Left colon (tissue), 2 donors: ENCODE data around the gene SDK2. TPM values are rescaled to one million over a fixed set of nuclear protein-coding genes. Genes with fewer than 3 reads are reported as not detected.
A peak's percentile ranks its signal among the peaks of the same experiment; 100 is the strongest.
"Not testable (repeated sequence)": the region's sequence is repeated elsewhere in the genome, so short reads cannot be mapped to it uniquely, and the experiment has no call there.

Experiments used
- ATAC-seq: fragments of 200-7000 bp; cut with Tn5 transposase; one replicate; pipeline ENCODE4 v1.9.1; 2020; ENCODE audit warnings: mild to moderate bottlenecking, moderate library complexity
- DNase-seq, 2 donors: peaks; one replicate each; pipeline ENCODE4 v3.0.0-alpha.2; 2020
- intact Hi-C, 2 donors: fragments of 100-400 bp; cut with DNase I in 1 of 2; cut with micrococcal nuclease in 1 of 2; formaldehyde crosslinking; loops; one replicate each; pipeline versions ENCODE4 v1.11.2 to v1.14.0; 2022; cut with DNase I, micrococcal nuclease
- total RNA-seq, 2 donors: library from RNA; stranded (reverse); fragmentation: NEBNext Ultra II Directional; extraction: Animal tissue kit (Norgen Biotek cat#: 25700); gene quantifications; one replicate each; pipeline ENCODE4 v1.2.1, GENCODE V29; 2021
- donor health status: DM: no; HTN: no; CAD: no.
- donor health status: DM: yes; HTN: yes; CAD: no.

Gene SDK2
- total RNA-seq, 2 donors from 2014 or later: 0.82 to 1.8 TPM

GRCh38 chr17:73481676-73482075 is 162.6 kb downstream of the SDK2 start:
- no peak for DNase-seq
- ATAC-seq: no peak

GRCh38 chr17:73480740-73481139 is 163.5 kb downstream of the SDK2 start:
- intact Hi-C loops: no loop called here
- DNase-seq: no peak

More at GRCh38 chr17:73481676-73482075, 162.6 kb downstream of the SDK2 start:
- intact Hi-C loops: no loop called here

GRCh38 chr17:73478768-73479424 is 165.3 kb downstream of the SDK2 start:
- intact Hi-C loops: no loop called here
- DNase-seq (no peak), ATAC-seq (no peak)

More at GRCh38 chr17:73480740-73481139, 163.5 kb downstream of the SDK2 start:
- no peak for ATAC-seq

- intact Hi-C loops: no loop called here
- ATAC-seq (no peak), DNase-seq (no peak)
Measured at GRCh38 chr17:73478334-73478733, 165.9 kb downstream of the SDK2 start.

GRCh38 chr17:73476890-73477350 is 167.3 kb downstream of the SDK2 start:
- intact Hi-C loops: no loop called here
- no peak for ATAC-seq
- no peak for DNase-seq

- peak; percentile 98 for ATAC-seq
- intact Hi-C loops: no loop called here
- DNase-seq: peak; percentile 79 to 81
Measured at GRCh38 chr17:73474370-73474988, 169.8 kb downstream of the SDK2 start.

- ATAC-seq, DNase-seq, intact Hi-C loops: not testable (repeated sequence)
Measured at GRCh38 chr17:73472715-73473114, 171.5 kb downstream of the SDK2 start.

GRCh38 chr17:73471924-73472323 is 172.3 kb downstream of the SDK2 start:
- ATAC-seq: no peak
- DNase-seq: no peak
- intact Hi-C loops: no loop called here

GRCh38 chr17:73470316-73470826 is 173.9 kb downstream of the SDK2 start:
- intact Hi-C loops: no loop called here
- ATAC-seq (no peak), DNase-seq (no peak)

GRCh38 chr17:73469311-73469710 is 174.9 kb downstream of the SDK2 start:
- no peak for DNase-seq
- intact Hi-C loops: no loop called here
- no peak for ATAC-seq

GRCh38 chr17:73468221-73468620 is 176.0 kb downstream of the SDK2 start:
- intact Hi-C loops: no loop called here
- DNase-seq (no peak), ATAC-seq (no peak)

- intact Hi-C loops: no loop called here
- ATAC-seq (no peak), DNase-seq (no peak)
Measured at GRCh38 chr17:73467651-73468050, 176.6 kb downstream of the SDK2 start.

- intact Hi-C loops: no loop called here
- ATAC-seq (no peak), DNase-seq (no peak)
Measured at GRCh38 chr17:73466704-73467433, 177.4 kb downstream of the SDK2 start.

GRCh38 chr17:73465953-73466230 is 178.4 kb downstream of the SDK2 start:
- intact Hi-C loops: no loop called here
- no peak for ATAC-seq
- no peak for DNase-seq

GRCh38 chr17:73465130-73465952 is 178.9 kb downstream of the SDK2 start:
- DNase-seq: no peak
- intact Hi-C loops: no loop called here
- ATAC-seq: no peak

GRCh38 chr17:73464447-73464846 is 179.8 kb downstream of the SDK2 start:
- DNase-seq (no peak), ATAC-seq (no peak)
- intact Hi-C loops: no loop called here

GRCh38 chr17:73463821-73464220 is 180.4 kb downstream of the SDK2 start:
- no peak for ATAC-seq
- intact Hi-C loops: no loop called here
- DNase-seq: no peak

GRCh38 chr17:73462823-73463222 is 181.4 kb downstream of the SDK2 start:
- DNase-seq (no peak), ATAC-seq (peak; percentile 60)
- intact Hi-C loops: no loop called here

- ATAC-seq (no peak), DNase-seq (no peak)
- intact Hi-C loops: no loop called here
Measured at GRCh38 chr17:73459980-73460379, 184.3 kb downstream of the SDK2 start.
